Measurements from ENCODE around the gene AOPEP. TPM values are rescaled to one million over a fixed set of nuclear protein-coding genes. Genes with fewer than 3 reads are reported as not detected.

AOPEP gene
- polyA plus RNA-seq, 1 of the 3 experiments (the other 2 are of a cell fraction) = 54.6 TPM

- no peak for DNase-seq
- Histone ChIP-seq H3K4me3 (ENCODE audit: low read depth in 2 of 2, low read length in 1 of 2) (no peak overlapping the region), H3K36me3 (replicated peaks in 1 of 2; ENCODE audit: control insufficient read depth in 1 of 2, insufficient read depth in 2 of 2, low read length in 1 of 2) (no peaks in the 10 kb centered on the region), H3K9ac (no peak overlapping the region), H4K20me1 (ENCODE audit: insufficient read depth) (no peaks in the 10 kb centered on the region), H3K4me1 (ENCODE audit: control insufficient read depth in 1 of 2, insufficient read depth in 2 of 2, low read depth in 1 of 2, low read length in 1 of 2) (peaks cover 0 to 23% of the 10 kb centered on the region in 2 experiments; a peak in 2 of 4 replicates), H3K27ac (ENCODE audit: low read depth in 2 of 2, low read length in 1 of 2) (no peak overlapping the region), H3K4me2 (no peak overlapping the region), H3K9me2 (no peaks in the 10 kb centered on the region), H3K9me3 (no peaks in the 10 kb centered on the region), H3F3A (replicated peaks; ENCODE audit: insufficient read depth) (no peaks in the 10 kb centered on the region), H3K27me3 (ENCODE audit: insufficient read depth) (no peaks in the 10 kb centered on the region), H3K79me2 (ENCODE audit: insufficient read depth) (no peaks in the 10 kb centered on the region), H2AFZ (ENCODE audit: low read depth) (no peak overlapping the region)
- ChIA-PET POLR2A (no interaction called here), CTCF (interaction anchor here (1.3 kb wide), 1 partner anchor 19 kb away, joined by 7 read pairs; no protein-coding TSS in a partner anchor)
- TF ChIP-seq, protein P1, sequence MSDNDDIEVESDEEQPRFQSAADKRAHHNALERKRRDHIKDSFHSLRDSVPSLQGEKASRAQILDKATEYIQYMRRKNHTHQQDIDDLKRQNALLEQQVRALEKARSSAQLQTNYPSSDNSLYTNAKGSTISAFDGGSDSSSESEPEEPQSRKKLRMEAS (IDR thresholded peaks at IDR 0.05; ENCODE audit: low read depth) = no peak
- TF ChIP-seq FOXM1 (IDR thresholded peaks at IDR 0.05; ENCODE audit: low read depth) (no peak), CHD2 (IDR thresholded peaks at IDR 0.05; ENCODE audit: low read length, partially characterized antibody) (no peak), RFX5 (IDR thresholded peaks at IDR 0.05; ENCODE audit: low read length) (no peak), POLR2AphosphoS5 (IDR thresholded peaks at IDR 0.05; ENCODE audit: low read depth, low read length) (no peak), GATA2 (CRISPR knock-in tag; IDR thresholded peaks at IDR 0.05) (no peak)
- WGBS (ENCODE audit: low lambda C conversion rate) = 83% methylated on average over 3 of the region's 3 CpGs
Measured at GRCh38 chr9:94700445-94700844, 26.1 kb upstream of the AOPEP start.

DNA sequence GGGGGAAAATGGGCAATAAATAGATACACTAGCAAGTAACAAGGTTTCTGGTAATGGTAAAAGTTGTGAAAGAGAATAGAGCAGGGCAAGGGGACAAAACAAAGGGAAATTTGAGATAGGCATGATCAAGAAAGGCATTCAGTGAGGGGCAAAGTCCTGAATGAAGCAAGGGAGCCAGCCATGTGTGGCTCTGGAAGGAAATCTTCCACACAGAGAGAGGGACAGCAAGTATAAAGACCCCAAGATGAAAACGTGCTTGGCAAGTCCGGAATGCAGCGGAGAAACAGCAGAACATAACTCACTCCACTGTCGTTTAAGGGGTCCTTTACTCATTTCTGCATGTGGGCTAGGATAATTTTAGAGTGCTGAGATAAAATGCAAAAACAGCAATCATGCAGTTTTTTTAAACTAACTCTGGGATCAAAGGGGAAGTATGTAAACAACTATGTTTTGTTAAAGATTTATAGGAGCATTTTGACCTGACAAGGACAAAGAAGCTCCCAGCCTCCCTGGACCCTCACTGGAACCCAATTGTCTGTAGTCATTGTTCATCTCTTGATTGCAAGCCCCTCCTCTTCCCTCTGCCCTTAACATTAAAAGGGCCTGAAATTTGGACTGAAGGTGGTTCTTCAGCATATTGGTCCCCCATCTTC, 22.9 kb upstream of the AOPEP start:
- H3K4me2 ChIP-seq = no peak overlapping the region
- 77% methylated on average over 4 of the region's 4 CpGs for WGBS (ENCODE audit: low lambda C conversion rate)
- ChIA-PET CTCF (interaction anchor here (0.7 to 4.1 kb wide), 4 partner anchors 10 to 424 kb away, joined by 3 to 16 read pairs (median 3); no protein-coding TSS in a partner anchor), POLR2A (no interaction called here)
- H3K36me3 ChIP-seq (replicated peaks in 1 of 2; ENCODE audit: control insufficient read depth in 1 of 2, insufficient read depth in 2 of 2, low read length in 1 of 2) = no peaks in the 10 kb centered on the region
- no peaks in the 10 kb centered on the region for H4K20me1 ChIP-seq (ENCODE audit: insufficient read depth)
- H3K9ac ChIP-seq = no peak overlapping the region
- DNase-seq = no peak
- H3K9me3 ChIP-seq = no peaks in the 10 kb centered on the region
- no peak overlapping the region for H2AFZ ChIP-seq (ENCODE audit: low read depth)
- peaks cover 0 to 22% of the 10 kb centered on the region in 2 experiments; a peak in 2 of 4 replicates for H3K4me1 ChIP-seq (ENCODE audit: control insufficient read depth in 1 of 2, insufficient read depth in 2 of 2, low read depth in 1 of 2, low read length in 1 of 2)
- H3K27me3 ChIP-seq (ENCODE audit: insufficient read depth) = no peaks in the 10 kb centered on the region
- no peak for TF ChIP-seq JUND (IDR thresholded peaks at IDR 0.05)
- no peak for TF ChIP-seq RXRA (IDR thresholded peaks at IDR 0.05; ENCODE audit: borderline replicate concordance, low read depth)
- no peak for TF ChIP-seq NFIC (IDR thresholded peaks at IDR 0.05; ENCODE audit: borderline replicate concordance)
- no peak for TF ChIP-seq MEF2A (IDR thresholded peaks at IDR 0.05; ENCODE audit: borderline replicate concordance, low read depth)
- TF ChIP-seq YY1 (IDR thresholded peaks at IDR 0.05; ENCODE audit: low read depth) = no peak
- no peak for TF ChIP-seq SMC3 (IDR thresholded peaks at IDR 0.05; ENCODE audit: low read depth, low read length)
- no peak for TF ChIP-seq TCF12 (IDR thresholded peaks at IDR 0.05)
- no peak for TF ChIP-seq USF1 (IDR thresholded peaks at IDR 0.05; ENCODE audit: borderline replicate concordance, low read depth)
- TF ChIP-seq, protein P2, sequence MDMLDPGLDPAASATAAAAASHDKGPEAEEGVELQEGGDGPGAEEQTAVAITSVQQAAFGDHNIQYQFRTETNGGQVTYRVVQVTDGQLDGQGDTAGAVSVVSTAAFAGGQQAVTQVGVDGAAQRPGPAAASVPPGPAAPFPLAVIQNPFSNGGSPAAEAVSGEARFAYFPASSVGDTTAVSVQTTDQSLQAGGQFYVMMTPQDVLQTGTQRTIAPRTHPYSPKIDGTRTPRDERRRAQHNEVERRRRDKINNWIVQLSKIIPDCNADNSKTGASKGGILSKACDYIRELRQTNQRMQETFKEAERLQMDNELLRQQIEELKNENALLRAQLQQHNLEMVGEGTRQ (IDR thresholded peaks at IDR 0.05; ENCODE audit: borderline replicate concordance, low read depth, low read length) = no peak
- TF ChIP-seq FOSL2 (IDR thresholded peaks at IDR 0.05; ENCODE audit: borderline replicate concordance, low read depth) = no peak
- TF ChIP-seq SIN3A (IDR thresholded peaks at IDR 0.05; ENCODE audit: borderline replicate concordance, low read depth, low read length) = no peak
- TF ChIP-seq PBX3 (IDR thresholded peaks at IDR 0.05) = no peak
- TF ChIP-seq MXI1 (IDR thresholded peaks at IDR 0.05; ENCODE audit: low read depth, low read length) = no peak
- H3K27ac ChIP-seq (ENCODE audit: low read depth in 2 of 2, low read length in 1 of 2) = peak overlapping the region in 1 of 2 experiments; percentile 98; a peak in 2 of 4 replicates
- H3K79me2 ChIP-seq (ENCODE audit: insufficient read depth) = no peaks in the 10 kb centered on the region
- H3K4me3 ChIP-seq (ENCODE audit: low read depth in 2 of 2, low read length in 1 of 2) = no peak overlapping the region
- no peaks in the 10 kb centered on the region for H3K9me2 ChIP-seq
- no peaks in the 10 kb centered on the region for H3F3A ChIP-seq (replicated peaks; ENCODE audit: insufficient read depth)
